ENCODE measurements around the gene RAB11FIP4.
A peak's percentile ranks its signal among the peaks of the same experiment; 100 is the strongest.

RAB11FIP4 gene

GRCh38 chr17:31517524-31517923 lies 126.0 kb downstream of the RAB11FIP4 start:
- no peak overlapping the region for H3K27ac Mint-ChIP-seq
- DNase-seq (ENCODE audit: low spot score) = no peak
- no peaks in the 10 kb centered on the region for H3K9me3 Mint-ChIP-seq
- no peak overlapping the region for H3K4me3 Mint-ChIP-seq
- H3K36me3 Mint-ChIP-seq (ENCODE audit: low read depth) = peaks cover 2% of the 10 kb centered on the region
- peaks cover 7% of the 10 kb centered on the region for H3K4me1 Mint-ChIP-seq (ENCODE audit: low read depth)
- H3K27me3 Mint-ChIP-seq (ENCODE audit: low read depth) = no peaks in the 10 kb centered on the region

GRCh38 chr17:31518478-31518877 lies 127.0 kb downstream of the RAB11FIP4 start:
- Mint-ChIP-seq H3K4me3 (no peak overlapping the region), H3K36me3 (ENCODE audit: low read depth) (peaks cover 2% of the 10 kb centered on the region), H3K27me3 (ENCODE audit: low read depth) (no peaks in the 10 kb centered on the region), H3K4me1 (ENCODE audit: low read depth) (peaks cover 4% of the 10 kb centered on the region), H3K27ac (no peak overlapping the region), H3K9me3 (no peaks in the 10 kb centered on the region)
- DNase-seq (ENCODE audit: low spot score) = no peak

- H3K27ac Mint-ChIP-seq = no peak overlapping the region
- no peak overlapping the region for H3K4me3 Mint-ChIP-seq
- DNase-seq (ENCODE audit: low spot score) = no peak
- H3K27me3 Mint-ChIP-seq (ENCODE audit: low read depth) = no peaks in the 10 kb centered on the region
- no peaks in the 10 kb centered on the region for H3K4me1 Mint-ChIP-seq (ENCODE audit: low read depth)
- no peaks in the 10 kb centered on the region for H3K9me3 Mint-ChIP-seq
- H3K36me3 Mint-ChIP-seq (ENCODE audit: low read depth) = peaks cover 11% of the 10 kb centered on the region
Measured at GRCh38 chr17:31521632-31522283, 130.3 kb downstream of the RAB11FIP4 start.

- H3K36me3 Mint-ChIP-seq (ENCODE audit: low read depth) = peaks cover 11% of the 10 kb centered on the region
- no peak overlapping the region for H3K27ac Mint-ChIP-seq
- DNase-seq (ENCODE audit: low spot score) = no peak
- no peaks in the 10 kb centered on the region for H3K9me3 Mint-ChIP-seq
- H3K4me1 Mint-ChIP-seq (ENCODE audit: low read depth) = no peaks in the 10 kb centered on the region
- no peak overlapping the region for H3K4me3 Mint-ChIP-seq
- no peaks in the 10 kb centered on the region for H3K27me3 Mint-ChIP-seq (ENCODE audit: low read depth)
Measured at GRCh38 chr17:31522284-31522931, 130.9 kb downstream of the RAB11FIP4 start.

GRCh38 chr17:31522987-31523495 lies 131.6 kb downstream of the RAB11FIP4 start:
- Mint-ChIP-seq H3K4me3 (no peak overlapping the region), H3K27me3 (ENCODE audit: low read depth) (no peaks in the 10 kb centered on the region), H3K9me3 (no peaks in the 10 kb centered on the region), H3K36me3 (ENCODE audit: low read depth) (peaks cover 11% of the 10 kb centered on the region), H3K27ac (no peak overlapping the region), H3K4me1 (ENCODE audit: low read depth) (no peaks in the 10 kb centered on the region)
- DNase-seq (ENCODE audit: low spot score) = no peak

- no peaks in the 10 kb centered on the region for H3K9me3 Mint-ChIP-seq
- no peak overlapping the region for H3K4me3 Mint-ChIP-seq
- H3K36me3 Mint-ChIP-seq (ENCODE audit: low read depth) = peaks cover 9% of the 10 kb centered on the region
- DNase-seq (ENCODE audit: low spot score) = no peak
- no peaks in the 10 kb centered on the region for H3K27me3 Mint-ChIP-seq (ENCODE audit: low read depth)
- H3K4me1 Mint-ChIP-seq (ENCODE audit: low read depth) = no peaks in the 10 kb centered on the region
- no peak overlapping the region for H3K27ac Mint-ChIP-seq
Measured at GRCh38 chr17:31523862-31524730, 132.6 kb downstream of the RAB11FIP4 start.

GRCh38 chr17:31524926-31525800 lies 133.7 kb downstream of the RAB11FIP4 start:
- Mint-ChIP-seq H3K4me3 (no peak overlapping the region), H3K9me3 (no peaks in the 10 kb centered on the region), H3K27ac (no peak overlapping the region), H3K27me3 (ENCODE audit: low read depth) (no peaks in the 10 kb centered on the region), H3K36me3 (ENCODE audit: low read depth) (peaks cover 14% of the 10 kb centered on the region), H3K4me1 (ENCODE audit: low read depth) (no peaks in the 10 kb centered on the region)
- peak; percentile 70 for DNase-seq (ENCODE audit: low spot score)

GRCh38 chr17:31525801-31526549 lies 134.5 kb downstream of the RAB11FIP4 start:
- H3K36me3 Mint-ChIP-seq (ENCODE audit: low read depth) = peaks cover 16% of the 10 kb centered on the region

GRCh38 chr17:31527606-31528005 lies 136.1 kb downstream of the RAB11FIP4 start:
- Mint-ChIP-seq H3K27me3 (ENCODE audit: low read depth) (no peaks in the 10 kb centered on the region), H3K4me1 (ENCODE audit: low read depth) (no peaks in the 10 kb centered on the region), H3K36me3 (ENCODE audit: low read depth) (peaks cover 26% of the 10 kb centered on the region), H3K4me3 (no peak overlapping the region), H3K27ac (no peak overlapping the region), H3K9me3 (no peaks in the 10 kb centered on the region)
- DNase-seq (ENCODE audit: low spot score) = no peak

More at GRCh38 chr17:31525801-31526549, 134.5 kb downstream of the RAB11FIP4 start:
- DNase-seq (ENCODE audit: low spot score) = no peak
- Mint-ChIP-seq H3K9me3 (no peaks in the 10 kb centered on the region), H3K4me3 (no peak overlapping the region), H3K27ac (no peak overlapping the region), H3K4me1 (ENCODE audit: low read depth) (no peaks in the 10 kb centered on the region), H3K27me3 (ENCODE audit: low read depth) (no peaks in the 10 kb centered on the region)

GRCh38 chr17:31528291-31528874 lies 136.9 kb downstream of the RAB11FIP4 start:
- no peaks in the 10 kb centered on the region for H3K9me3 Mint-ChIP-seq
- no peak overlapping the region for H3K4me3 Mint-ChIP-seq
- DNase-seq (ENCODE audit: low spot score) = no peak
- H3K36me3 Mint-ChIP-seq (ENCODE audit: low read depth) = peaks cover 28% of the 10 kb centered on the region
- H3K27me3 Mint-ChIP-seq (ENCODE audit: low read depth) = no peaks in the 10 kb centered on the region
- H3K4me1 Mint-ChIP-seq (ENCODE audit: low read depth) = no peaks in the 10 kb centered on the region
- no peak overlapping the region for H3K27ac Mint-ChIP-seq

- H3K4me3 Mint-ChIP-seq = no peak overlapping the region
- no peaks in the 10 kb centered on the region for H3K27me3 Mint-ChIP-seq (ENCODE audit: low read depth)
- H3K27ac Mint-ChIP-seq = no peak overlapping the region
- H3K36me3 Mint-ChIP-seq (ENCODE audit: low read depth) = peaks cover 20% of the 10 kb centered on the region
- no peaks in the 10 kb centered on the region for H3K9me3 Mint-ChIP-seq
- DNase-seq (ENCODE audit: low spot score) = no peak
- no peaks in the 10 kb centered on the region for H3K4me1 Mint-ChIP-seq (ENCODE audit: low read depth)
Measured at GRCh38 chr17:31529841-31530251, 138.4 kb downstream of the RAB11FIP4 start.

GRCh38 chr17:31530391-31530985 lies 139.0 kb downstream of the RAB11FIP4 start:
- Mint-ChIP-seq H3K4me1 (ENCODE audit: low read depth) (peaks cover 1% of the 10 kb centered on the region), H3K27me3 (ENCODE audit: low read depth) (no peaks in the 10 kb centered on the region), H3K27ac (no peak overlapping the region), H3K36me3 (ENCODE audit: low read depth) (peaks cover 20% of the 10 kb centered on the region), H3K4me3 (no peak overlapping the region), H3K9me3 (no peaks in the 10 kb centered on the region)
- no peak for DNase-seq (ENCODE audit: low spot score)
